HEK293 (cell line): ENCODE results near the gene INO80E.

Source experiments
- CTCF ChIA-PET: fragments of 350-600 bp; formaldehyde crosslinking; extraction: SDS; loops from one replicate; lab custom pipeline; 2021; ENCODE audit warnings: antibody characterized with exemption; lab: Yijun Ruan, JAX
- POLR2A ChIA-PET: fragments of 300-600 bp; formaldehyde crosslinking; extraction: SDS; loops from one replicate; lab custom pipeline; 2020; ENCODE audit warnings: antibody characterized with exemption, inconsistent platforms; lab: Yijun Ruan, JAX
- H3K27ac ChIP-seq: fragments of 200-500 bp; sonication (Bioruptor generic); 2 replicates; pipeline ENCODE4 v1.5.1; 2014; ENCODE audit warnings: low read depth, low read length, control low read depth, inconsistent platforms; ENCODE audit errors: extremely low read depth
- H3K36me3 ChIP-seq, 2 experiments: fragments of 200-500 bp in 1 of 2; sonication (Bioruptor generic) in 1 of 2; 1 replicate in 1 of 2; 2 replicates in 1 of 2; pipeline ENCODE4 v1.5.1; 2014 to 2017; ENCODE audit warnings: inconsistent platforms in 2 of 2, low read length in 2 of 2; ENCODE audit not compliant: control insufficient read depth in 2 of 2, insufficient read depth in 1 of 2
- H3K4me1 ChIP-seq: fragments of 200-500 bp; sonication (Bioruptor generic); 2 replicates; pipeline ENCODE4 v1.5.1; 2014; ENCODE audit warnings: mild to moderate bottlenecking, low read length, inconsistent platforms; ENCODE audit not compliant: control insufficient read depth, insufficient read depth
- H3K4me3 ChIP-seq: 2 replicates; pipeline ENCODE4 v1.5.1; 2011; ENCODE audit warnings: low read depth, mild to moderate bottlenecking, control low read depth, low read length, moderate library complexity
- H3K9me3 ChIP-seq: fragments of 200-500 bp; sonication (Bioruptor generic); 2 replicates; pipeline ENCODE4 v1.5.1; 2014; ENCODE audit warnings: low read depth, low read length, inconsistent platforms; ENCODE audit not compliant: control insufficient read depth, insufficient read depth
- GLIS2 ChIP-seq: fragments of 450-650 bp; formaldehyde crosslinking; IDR thresholded peaks from 2 replicates; pipeline ENCODE4 v1.5.1; 2016; ENCODE audit warnings: missing biosample characterization, missing genetic modification characterization
- MZF1 ChIP-seq: fragments of 450-650 bp; formaldehyde crosslinking; IDR thresholded peaks from 2 replicates; pipeline ENCODE4 v1.5.1; 2017; ENCODE audit warnings: missing biosample characterization, missing genetic modification characterization, borderline replicate concordance
- PRDM2 ChIP-seq: fragments of 450-650 bp; formaldehyde crosslinking; IDR thresholded peaks from 2 replicates; pipeline ENCODE4 v1.5.1; 2016; ENCODE audit warnings: missing biosample characterization, missing genetic modification characterization, borderline replicate concordance
- SALL2 ChIP-seq: fragments of 450-650 bp; formaldehyde crosslinking; IDR thresholded peaks from 2 replicates; pipeline ENCODE4 v1.5.0; 2017; ENCODE audit warnings: missing biosample characterization, mild to moderate bottlenecking, missing genetic modification characterization, borderline replicate concordance
- WT1 ChIP-seq: fragments of 450-650 bp; formaldehyde crosslinking; IDR thresholded peaks from 2 replicates; pipeline ENCODE4 v1.5.1; 2016; ENCODE audit warnings: missing biosample characterization, missing genetic modification characterization
- YY2 ChIP-seq: fragments of 450-650 bp; formaldehyde crosslinking; IDR thresholded peaks from 2 replicates; pipeline ENCODE4 v1.5.1; 2016; ENCODE audit warnings: missing biosample characterization, missing genetic modification characterization
- ZBTB26 ChIP-seq: fragments of 450-650 bp; formaldehyde crosslinking; optimal IDR thresholded peaks from 2 replicates; pipeline ENCODE3; 2016; ENCODE audit warnings: missing biosample characterization, mild to moderate bottlenecking, missing genetic modification characterization
- ZFHX2 ChIP-seq: fragments of 450-650 bp; formaldehyde crosslinking; conservative IDR thresholded peaks from 2 replicates; pipeline ENCODE4 v1.5.1; 2016; ENCODE audit warnings: missing biosample characterization, missing genetic modification characterization
- ZNF18 ChIP-seq: fragments of 450-650 bp; formaldehyde crosslinking; IDR thresholded peaks from 2 replicates; pipeline ENCODE4 v1.5.1; 2016; ENCODE audit warnings: missing biosample characterization, missing genetic modification characterization
- ZNF473 ChIP-seq: fragments of 450-650 bp; formaldehyde crosslinking; IDR thresholded peaks from 2 replicates; pipeline ENCODE4 v1.5.1; 2017; ENCODE audit warnings: missing biosample characterization, missing genetic modification characterization
- ZNF488 ChIP-seq: fragments of 450-650 bp; formaldehyde crosslinking; IDR thresholded peaks from 2 replicates; pipeline ENCODE4 v1.5.1; 2016; ENCODE audit warnings: missing biosample characterization, missing genetic modification characterization
- ZNF529 ChIP-seq: fragments of 450-650 bp; formaldehyde crosslinking; IDR thresholded peaks from 2 replicates; pipeline ENCODE4 v1.5.1; 2017; ENCODE audit warnings: missing genetic modification characterization, missing biosample characterization; ENCODE audit not compliant: insufficient replicate concordance
- ZNF549 ChIP-seq: fragments of 450-650 bp; IDR thresholded peaks from 2 replicates; pipeline ENCODE4 v1.5.1; 2018; ENCODE audit warnings: missing biosample characterization, missing genetic modification characterization, mild to moderate bottlenecking, inconsistent platforms, moderate library complexity
- ZNF621 ChIP-seq: fragments of 450-650 bp; formaldehyde crosslinking; IDR thresholded peaks from 2 replicates; pipeline ENCODE4 v1.5.1; 2017; ENCODE audit warnings: missing biosample characterization, missing genetic modification characterization
- ZNF626 ChIP-seq: fragments of 450-650 bp; sonication (Bioruptor Pico); formaldehyde crosslinking; IDR thresholded peaks from 2 replicates; pipeline ENCODE4 v1.5.1; 2018; ENCODE audit warnings: missing biosample characterization, missing genetic modification characterization, inconsistent platforms
- ZNF747 ChIP-seq: fragments of 450-650 bp; formaldehyde crosslinking; IDR thresholded peaks from 2 replicates; pipeline ENCODE4 v1.5.1; 2016; ENCODE audit warnings: missing biosample characterization, missing genetic modification characterization
- ZNF777 ChIP-seq: fragments of 450-650 bp; formaldehyde crosslinking; IDR thresholded peaks from 2 replicates; pipeline ENCODE4 v1.5.1; 2017; ENCODE audit warnings: missing biosample characterization, missing genetic modification characterization, borderline replicate concordance
- ZSCAN4 ChIP-seq: fragments of 450-650 bp; formaldehyde crosslinking; IDR thresholded peaks from 2 replicates; pipeline ENCODE4 v1.5.1; 2017; ENCODE audit warnings: missing biosample characterization, missing genetic modification characterization

Gene INO80E

GRCh38 chr16:29958756-29959155 lies 37.3 kb upstream of the INO80E start:
- 0 out of 2 replicates have a peak, but pooled peaks cover 3% of the 10 kb centered on the region for H3K4me1 ChIP-seq
- H3K36me3 ChIP-seq, result no peaks in the 10 kb centered on the region
- H3K4me3 ChIP-seq, result no peak overlapping the region
- TF ChIP-seq WT1 (no peak), PRDM2 (tag by site-specific recombination) (no peak), ZNF18 (tag by site-specific recombination) (no peak), ZNF777 (tag by site-specific recombination) (no peak), ZSCAN4 (tag by site-specific recombination) (no peak), ZNF529 (tag by site-specific recombination) (no peak), ZNF488 (tag by site-specific recombination) (no peak), ZNF621 (tag by site-specific recombination) (no peak), YY2 (tag by site-specific recombination) (no peak), ZNF549 (tag by site-specific recombination) (no peak), ZNF747 (tag by site-specific recombination) (no peak), ZBTB26 (tag by site-specific recombination) (no peak), ZNF473 (tag by site-specific recombination) (no peak), ZNF626 (no peak), ZFHX2 (tag by site-specific recombination) (no peak), MZF1 (tag by site-specific recombination) (no peak), SALL2 (no peak), GLIS2 (tag by site-specific recombination) (no peak)
- no peaks in the 10 kb centered on the region for H3K9me3 ChIP-seq
- no peak overlapping the region for H3K27ac ChIP-seq
- CTCF ChIA-PET, result interaction anchor here (0.6 to 3.5 kb wide), 3 partner anchors 12 to 751 kb away, joined by 3 to 16 read pairs (median 4); no protein-coding TSS in a partner anchor
- POLR2A ChIA-PET, result no interaction called here
